ENCODE measurements around the gene CARD11.

Gene CARD11

DNA sequence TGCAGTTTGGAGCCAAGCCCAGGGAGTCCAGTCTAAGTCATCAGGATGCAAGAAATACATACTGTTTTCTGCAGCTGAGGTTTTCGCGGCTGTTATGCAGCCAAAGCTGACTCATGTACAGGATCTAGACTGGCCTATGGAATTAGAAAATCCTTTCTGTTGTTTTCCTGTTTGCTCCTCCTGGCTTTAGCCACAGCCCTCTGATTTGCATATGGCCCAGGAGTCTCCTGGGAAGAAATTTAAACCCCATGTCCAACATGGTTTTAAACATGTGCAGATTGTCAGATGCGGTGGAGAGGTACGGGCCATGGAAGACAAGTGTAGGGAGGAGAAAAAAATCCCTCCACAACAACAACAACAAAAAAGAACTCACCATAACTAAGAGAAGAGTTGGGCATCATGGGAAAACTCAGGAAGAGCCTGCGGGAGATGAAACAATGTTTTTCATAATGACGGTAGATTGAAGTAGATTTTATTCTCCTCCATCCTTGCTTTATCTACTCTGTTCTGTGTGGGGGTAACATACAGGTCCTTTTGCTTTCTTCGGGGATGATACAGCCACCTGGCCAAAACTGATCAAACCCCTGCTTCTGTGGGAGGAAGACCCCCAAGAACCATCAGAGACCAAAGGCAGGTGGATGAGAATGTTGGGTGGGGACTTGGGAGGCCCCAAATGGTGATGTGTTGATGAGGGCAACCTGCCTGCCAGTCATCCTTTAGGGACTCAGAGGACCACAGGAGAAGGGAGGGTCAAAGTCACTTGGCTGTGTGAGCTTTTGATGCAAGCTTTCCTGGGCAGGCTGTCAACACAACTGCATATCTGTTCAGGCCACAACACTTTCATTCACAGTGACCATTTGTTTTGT, 169.7 kb downstream of the CARD11 start:
- no peak for DNase-seq (ENCODE audit: low read depth in 3 of 3)

DNA sequence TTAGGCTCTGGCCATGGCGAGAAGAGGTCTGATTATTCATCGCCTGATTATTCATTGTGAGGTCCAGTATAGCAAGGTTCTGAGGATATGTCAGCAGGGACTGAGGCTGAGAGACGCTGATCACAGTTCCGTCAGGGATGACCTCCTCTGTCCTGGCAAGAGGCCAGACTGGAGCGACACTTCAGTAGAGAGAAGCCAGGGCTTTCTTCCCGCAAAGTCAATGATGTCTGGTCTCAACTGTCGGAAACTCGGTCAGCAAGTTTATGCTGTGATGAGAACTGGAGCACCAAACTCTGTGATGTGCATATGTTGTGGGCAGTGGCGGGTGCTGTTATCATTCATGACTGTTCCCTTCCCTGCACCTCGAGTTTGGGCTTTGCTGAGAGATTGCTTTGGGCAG, 170.5 kb downstream of the CARD11 start:
- DNase-seq (ENCODE audit: low read depth in 3 of 3): no peak

DNA sequence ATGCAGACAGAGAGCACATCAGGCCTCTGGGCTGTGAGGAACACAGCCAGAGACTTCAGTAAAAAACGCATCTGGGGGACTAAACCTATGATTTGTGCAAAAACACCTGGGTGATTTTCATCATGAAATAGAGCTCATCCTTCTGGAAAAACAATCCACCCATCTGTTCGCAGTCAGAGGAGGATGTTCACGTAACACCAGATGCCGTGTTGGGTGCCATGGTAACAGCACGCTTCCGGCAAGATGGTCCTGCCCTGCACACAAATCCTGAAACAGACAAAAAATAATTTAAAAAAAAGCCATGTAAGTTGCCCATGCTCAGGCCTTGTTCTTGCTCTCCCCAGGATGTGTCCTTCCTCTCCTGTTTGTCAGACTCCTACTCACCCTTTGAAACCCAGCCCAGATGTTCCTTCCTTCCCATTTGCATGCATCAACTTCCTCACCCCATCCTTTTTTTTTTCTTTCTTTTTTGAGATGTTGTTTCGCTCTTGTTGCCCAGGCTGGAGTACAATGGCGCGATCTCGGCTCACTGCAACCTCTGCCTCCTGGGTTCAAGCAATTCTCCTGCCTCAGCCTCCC, 171.3 kb downstream of the CARD11 start:
- no peak for DNase-seq (ENCODE audit: low read depth in 3 of 3)

DNA sequence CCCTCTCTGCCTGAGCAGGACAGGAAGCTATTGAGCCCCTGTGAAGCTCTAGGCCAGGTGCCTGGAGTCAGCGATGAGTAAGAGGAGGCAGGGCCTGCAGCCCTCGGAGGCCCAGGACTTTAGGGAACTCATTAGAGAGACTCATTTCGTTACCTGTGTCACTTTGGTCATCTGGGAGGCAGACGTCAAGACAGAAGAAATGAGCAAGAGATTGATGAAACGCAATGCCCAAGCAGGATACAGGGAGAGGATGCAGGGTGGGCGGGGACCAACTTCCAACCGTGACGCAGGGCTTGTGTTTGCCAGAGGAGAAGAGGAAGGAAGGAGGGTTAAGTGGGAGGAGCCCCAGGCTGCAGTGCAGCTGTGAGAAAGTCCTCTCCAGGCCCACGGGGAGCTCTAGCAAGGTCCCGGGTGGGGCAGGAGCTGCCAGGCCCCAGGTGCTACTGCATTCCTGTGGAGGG, 173.2 kb downstream of the CARD11 start:
- DNase-seq (ENCODE audit: low read depth in 3 of 3): peak in 2 of 3 experiments; percentile 17 to 66

DNA sequence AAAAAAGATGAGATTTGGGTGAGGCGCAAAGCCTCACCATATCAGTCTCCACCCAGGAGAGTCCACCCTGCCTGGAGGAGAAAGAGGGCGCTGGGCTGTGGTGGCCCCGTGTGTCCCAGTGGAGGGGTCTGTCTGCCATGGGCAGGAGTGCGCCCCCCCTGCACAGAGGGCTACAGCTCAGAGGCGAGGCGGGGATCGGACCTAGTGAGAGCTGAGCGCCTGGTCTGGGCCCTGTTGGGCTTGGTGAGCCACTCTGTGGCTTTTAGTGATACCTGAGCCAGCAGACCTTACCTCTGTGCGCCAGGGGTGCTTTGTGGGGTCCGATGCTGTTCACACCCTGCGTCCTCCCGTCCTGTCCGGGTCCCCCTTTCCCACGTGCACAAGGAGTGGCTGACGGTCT, 173.7 kb downstream of the CARD11 start:
- DNase-seq (ENCODE audit: low read depth in 3 of 3): no peak

DNA sequence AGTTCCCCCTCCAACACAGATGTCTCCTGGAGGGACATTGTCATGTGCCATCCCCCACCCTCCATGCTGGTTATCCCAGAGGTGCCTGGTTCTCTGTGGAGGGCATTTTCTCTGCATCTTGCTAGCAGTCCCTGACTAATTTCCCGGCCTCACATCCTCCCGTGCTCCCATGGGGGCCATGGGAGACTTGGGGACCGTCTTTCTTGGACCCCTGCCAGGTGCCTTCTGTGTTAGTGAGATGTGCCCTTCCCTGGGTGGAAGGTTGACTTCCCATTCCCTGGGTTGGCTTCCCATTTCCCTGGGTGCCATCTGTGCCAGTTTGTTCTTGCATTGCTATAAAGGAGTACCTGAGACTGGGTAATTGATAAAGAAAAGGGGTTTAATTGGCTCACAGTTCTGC, 177.1 kb downstream of the CARD11 start:
- DNase-seq (ENCODE audit: low read depth in 3 of 3): no peak

DNA sequence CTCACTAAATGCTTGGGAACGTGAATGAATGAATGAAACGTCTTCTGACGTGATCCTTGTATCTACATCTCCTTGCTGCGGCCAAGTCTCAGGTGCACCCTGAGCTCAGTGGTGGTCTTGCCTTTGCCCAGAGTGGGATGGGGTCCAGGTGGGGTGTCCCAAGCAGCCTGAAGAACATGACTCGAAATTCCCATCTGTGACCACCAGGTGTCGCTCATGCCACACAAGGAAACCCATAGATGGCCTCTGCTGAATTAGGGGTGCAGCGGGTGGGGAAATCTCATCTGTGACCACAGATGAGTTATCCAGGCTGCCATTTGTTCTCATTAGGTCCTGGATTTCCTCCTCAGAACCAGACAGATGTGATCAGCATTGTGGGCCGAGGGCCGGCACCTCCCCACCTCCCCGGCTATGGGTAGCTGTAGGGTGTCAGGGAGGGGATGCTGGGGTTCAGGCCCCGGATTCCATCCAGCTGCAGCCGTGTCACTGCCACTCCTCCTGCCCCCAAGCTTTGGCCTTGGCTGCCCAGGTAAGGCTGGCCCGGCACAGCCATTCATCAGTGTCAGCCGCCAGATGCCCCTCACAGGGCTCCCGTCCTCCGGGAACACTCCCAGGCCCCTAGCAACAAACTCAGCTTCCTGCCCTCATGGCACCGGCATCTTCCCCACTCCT, 178.5 kb downstream of the CARD11 start:
- DNase-seq (ENCODE audit: low read depth in 3 of 3): peak; percentile 51 to 70 (median 65)

DNA sequence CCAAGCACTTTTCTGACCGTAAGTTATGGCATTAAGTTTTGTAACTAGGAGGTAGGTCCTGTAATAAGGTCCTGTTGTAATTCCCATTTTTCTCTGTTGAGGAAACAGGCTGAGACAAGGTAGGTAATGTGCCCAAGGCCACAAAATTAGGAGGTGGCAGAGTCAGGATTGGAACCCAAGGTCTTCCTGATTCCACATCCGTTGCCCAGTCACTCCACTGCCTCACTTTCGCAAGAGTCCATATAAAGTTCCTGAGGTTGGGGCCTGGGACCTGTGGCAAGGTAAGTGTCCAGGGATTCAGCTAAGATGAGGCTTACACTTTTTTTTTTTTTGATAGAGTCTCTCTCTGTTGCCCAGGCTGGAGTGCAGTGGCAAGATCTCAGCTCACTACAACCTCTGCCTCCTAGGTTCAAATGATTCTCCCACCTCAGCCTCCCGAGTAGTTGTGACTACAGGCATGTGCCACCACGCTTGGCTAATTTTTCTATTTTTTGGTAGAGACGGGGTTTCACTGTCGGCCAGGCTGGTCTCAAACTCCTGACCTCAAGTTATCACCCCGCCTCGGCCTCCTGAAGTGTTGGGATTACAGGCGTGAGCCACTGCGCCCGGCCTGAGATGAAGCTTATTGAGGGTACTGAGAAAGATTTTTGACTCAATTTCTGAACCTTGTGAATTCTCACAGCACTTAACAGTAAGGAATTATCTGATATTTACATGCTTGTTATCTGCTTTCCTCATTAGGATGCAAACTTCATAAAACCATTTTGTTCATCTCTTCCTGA, 179.3 kb downstream of the CARD11 start:
- DNase-seq (ENCODE audit: low read depth in 3 of 3): no peak

DNA sequence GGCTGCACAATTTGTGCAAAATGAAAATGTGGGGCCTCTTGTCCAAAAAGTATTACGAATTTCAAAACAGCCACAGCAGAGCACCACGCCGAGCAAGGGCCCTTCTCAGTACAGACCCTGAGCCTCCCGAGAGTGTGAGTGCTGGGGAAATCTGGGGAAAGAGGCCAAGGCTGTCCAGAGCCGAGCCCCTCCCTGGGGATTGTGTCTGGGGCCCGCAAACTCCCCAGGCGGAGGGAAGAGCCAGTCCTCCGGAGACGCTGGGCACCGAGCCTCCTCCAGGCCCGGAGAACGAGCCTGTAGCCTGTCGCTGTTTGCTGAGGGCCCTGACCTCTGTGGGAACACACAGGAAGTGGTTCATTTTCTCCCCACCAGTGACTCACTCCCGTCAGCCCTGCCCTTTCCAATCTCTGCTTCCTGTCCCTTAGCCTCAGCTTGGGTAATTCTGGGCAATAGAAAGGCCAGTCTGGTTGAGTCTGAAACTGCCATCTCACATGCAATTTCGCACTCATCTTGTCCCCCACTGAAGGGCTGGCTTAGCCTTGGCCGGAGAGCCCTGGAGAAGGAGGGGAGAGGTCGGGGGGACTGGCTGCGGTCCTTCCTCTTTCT, 180.1 kb downstream of the CARD11 start:
- peak; percentile 37 to 72 (median 45) for DNase-seq (ENCODE audit: low read depth in 3 of 3)

DNA sequence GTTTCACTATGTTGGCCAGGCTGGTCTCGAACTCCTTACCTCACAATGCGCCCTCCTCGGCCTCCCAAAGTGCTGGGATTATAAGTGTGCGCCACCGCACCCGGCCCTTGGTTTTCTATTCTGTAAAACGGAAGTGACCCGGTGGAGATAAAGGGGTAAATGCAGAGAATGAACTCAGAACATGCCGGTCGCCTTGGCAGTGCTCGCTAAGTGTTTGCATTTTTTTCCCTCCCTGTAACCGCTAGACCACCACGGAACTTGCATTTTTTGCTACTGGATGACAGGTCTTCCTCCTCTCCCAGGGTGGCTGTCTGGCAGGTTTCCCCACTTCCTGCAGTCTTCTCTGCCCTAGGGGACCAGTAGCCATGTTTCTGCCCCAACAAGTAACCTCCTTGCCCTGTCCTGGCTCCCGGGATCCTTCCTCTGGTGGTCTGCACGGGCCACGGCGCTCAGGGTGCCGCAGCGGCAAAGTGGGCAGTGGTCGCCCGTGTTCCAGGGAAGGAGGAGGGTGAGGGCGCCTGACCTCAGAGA, 180.8 kb downstream of the CARD11 start:
- no peak for DNase-seq (ENCODE audit: low read depth in 3 of 3)

DNA sequence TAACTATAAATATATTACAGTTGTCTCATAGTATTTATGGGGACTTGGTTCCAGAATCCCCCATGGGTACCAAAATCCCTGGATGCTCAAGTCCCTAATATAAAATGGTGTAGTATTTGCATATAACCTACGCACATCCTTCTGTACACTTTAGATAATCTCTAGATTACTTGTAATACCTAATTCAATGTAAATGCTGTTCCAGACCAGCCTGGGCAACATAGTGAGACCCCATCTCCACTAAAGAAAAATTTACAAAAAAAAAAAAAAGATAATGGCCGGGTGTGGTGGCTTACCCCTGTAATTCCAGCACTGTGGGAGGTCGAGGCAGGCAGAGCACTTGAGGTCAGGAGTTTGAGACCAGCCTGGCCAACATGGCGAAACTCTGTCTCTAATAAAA, 182.2 kb downstream of the CARD11 start:
- DNase-seq (ENCODE audit: low read depth in 3 of 3): no peak

DNA sequence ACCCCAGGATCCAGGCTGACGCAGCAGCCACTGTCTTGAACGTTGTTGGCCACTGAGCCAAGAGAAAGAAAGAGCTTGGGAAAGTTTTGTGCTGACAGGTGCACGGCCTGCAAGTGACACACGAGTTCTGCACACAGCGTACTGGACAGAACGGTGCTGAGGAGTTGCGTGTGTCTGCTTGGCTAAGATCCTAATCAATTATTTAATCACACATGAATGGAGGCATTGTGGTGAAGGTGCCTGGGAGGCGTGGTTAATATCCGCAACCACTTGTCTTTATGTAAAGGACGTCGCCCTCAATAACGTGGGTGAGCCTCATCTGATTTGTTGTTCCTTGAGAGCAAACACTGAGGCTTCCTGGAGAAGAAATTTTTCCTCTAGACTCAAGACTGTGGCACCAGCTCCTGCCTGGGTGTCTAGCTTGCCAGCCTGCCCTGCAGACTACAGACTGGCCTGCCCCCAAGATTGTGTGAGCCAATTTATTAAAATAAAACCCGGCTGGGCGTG, 183.0 kb downstream of the CARD11 start:
- no peak for DNase-seq (ENCODE audit: low read depth in 3 of 3)

DNA sequence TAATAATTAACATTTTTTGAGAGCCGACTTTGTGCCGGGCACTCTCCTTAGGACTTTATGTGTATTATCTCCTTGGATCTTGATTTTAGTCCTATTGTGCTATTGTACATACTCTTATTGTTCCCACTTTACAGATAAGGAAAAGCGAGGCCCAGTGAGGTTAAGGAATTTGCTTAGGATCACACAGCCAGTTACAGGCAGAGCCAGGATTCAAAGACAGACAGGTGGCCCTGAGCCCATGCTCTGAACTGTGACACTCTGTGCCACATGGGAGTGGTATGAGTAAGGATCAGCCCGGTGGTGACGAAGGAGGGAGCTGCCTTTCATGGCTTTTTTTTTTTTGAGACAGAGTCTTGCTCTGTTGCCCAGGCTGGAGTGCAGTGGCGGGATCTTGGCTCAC, 183.7 kb downstream of the CARD11 start:
- DNase-seq (ENCODE audit: low read depth in 3 of 3): no peak

DNA sequence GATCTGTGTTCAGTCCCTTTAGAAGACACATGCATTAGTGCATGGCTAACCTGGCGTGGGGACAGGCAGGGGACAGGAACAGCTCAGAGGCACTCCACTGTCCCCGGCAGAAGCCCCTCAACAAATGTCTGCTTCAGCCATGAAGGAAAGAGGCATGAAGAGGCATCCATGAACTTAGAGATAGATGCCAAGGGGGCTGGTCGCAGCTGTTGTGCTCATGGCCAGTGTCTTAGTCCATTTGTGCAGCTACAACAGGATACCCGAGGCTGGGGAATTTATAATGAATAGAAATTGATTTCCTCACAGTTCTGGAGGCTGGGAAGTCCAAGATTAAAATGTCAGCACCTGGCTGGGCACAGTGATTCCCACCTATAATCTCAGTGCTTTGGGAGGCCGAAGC, 185.0 kb downstream of the CARD11 start:
- no peak for DNase-seq (ENCODE audit: low read depth in 3 of 3)

DNA sequence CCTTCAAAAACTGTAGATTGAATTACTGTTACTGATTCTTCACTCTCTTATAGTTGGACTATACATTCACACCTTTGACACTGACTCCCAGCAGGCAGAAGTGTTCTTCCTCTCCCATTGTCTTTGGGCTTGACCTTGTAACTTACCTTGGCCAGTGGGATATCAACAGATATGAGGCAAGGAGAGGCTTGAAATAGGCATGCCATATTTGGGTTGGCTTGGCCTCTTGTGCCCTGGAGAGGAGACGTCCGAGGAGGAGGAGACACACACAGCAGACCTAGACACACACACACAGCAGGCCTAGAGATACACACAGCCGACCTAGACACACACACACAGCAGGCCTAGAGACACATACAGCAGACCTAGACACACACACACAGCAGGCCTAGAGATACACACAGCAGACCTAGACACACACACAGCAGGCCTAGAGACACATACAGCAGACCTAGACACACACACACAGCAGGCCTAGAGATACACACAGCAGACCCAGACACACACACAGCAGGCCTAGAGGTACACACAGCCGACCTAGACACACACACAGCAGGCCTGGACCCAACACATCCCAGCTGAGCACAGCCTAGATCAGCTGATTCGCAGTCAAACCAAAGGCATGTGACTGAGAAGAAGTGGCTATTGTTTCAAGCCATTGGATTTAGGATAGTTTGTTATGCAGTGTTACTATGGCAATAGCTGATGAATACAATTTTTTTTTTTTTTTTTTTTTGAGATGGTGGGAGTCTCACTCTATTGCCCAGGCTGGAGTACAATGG, 187.1 kb downstream of the CARD11 start:
- no peak for DNase-seq (ENCODE audit: low read depth in 3 of 3)
